Stimulated activated CD8-positive, alpha-beta memory T cell treated with anti-CD3 and anti-CD28 coated beads, Interleukin-12 subunit alpha, Interleukin-12 subunit beta, amount 100 ng/mL, for 1 hour (primary cell): Measurements from ENCODE around the gene VEPH1.

Experiments
- DNase-seq: peaks from one replicate; pipeline ENCODE4 v3.0.0-alpha.2; 2020; ENCODE audit warnings: low read depth

The VEPH1 gene

DNA sequence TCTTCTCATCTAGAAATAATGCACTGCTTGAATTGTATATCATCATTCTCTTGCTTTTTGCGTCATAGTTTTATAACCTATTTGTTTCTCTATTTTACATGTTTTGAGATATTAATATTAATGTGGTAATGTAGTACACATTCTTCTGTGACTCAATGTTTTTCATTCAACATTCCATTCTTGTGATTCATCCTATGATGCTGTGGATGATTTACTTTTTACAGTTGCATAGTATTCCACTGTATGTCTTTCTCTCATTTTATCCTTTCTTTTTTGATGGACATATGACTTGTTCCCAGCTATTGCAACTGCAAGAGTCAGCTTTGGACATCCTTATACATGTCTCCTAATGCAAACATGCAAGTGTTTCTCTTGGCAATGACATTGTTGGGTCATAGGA is 20.6 kb upstream of the VEPH1 start:
- no peak for DNase-seq

DNA sequence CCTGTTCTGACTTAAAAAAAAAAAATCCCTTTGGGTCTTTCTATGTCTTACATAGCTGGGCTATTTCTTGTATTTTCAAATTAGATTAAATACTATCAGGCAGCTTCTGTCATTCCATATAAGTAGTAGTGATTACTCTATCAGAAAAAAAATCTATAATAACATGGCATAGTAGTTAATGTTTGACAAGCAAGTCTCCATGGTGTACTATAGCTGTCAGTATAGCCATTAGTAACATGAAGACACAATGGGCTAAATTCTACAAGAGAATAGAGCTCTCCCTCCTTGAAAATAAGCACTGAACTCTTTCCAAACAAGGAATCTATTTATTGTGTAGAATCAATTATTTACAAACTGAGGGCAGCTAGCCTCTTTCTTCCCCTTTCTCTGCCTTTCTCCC is 19.4 kb upstream of the VEPH1 start:
- no peak for DNase-seq

GRCh38 chr3:157520485-157521150 is 17.4 kb upstream of the VEPH1 start:
- no peak for DNase-seq

DNA sequence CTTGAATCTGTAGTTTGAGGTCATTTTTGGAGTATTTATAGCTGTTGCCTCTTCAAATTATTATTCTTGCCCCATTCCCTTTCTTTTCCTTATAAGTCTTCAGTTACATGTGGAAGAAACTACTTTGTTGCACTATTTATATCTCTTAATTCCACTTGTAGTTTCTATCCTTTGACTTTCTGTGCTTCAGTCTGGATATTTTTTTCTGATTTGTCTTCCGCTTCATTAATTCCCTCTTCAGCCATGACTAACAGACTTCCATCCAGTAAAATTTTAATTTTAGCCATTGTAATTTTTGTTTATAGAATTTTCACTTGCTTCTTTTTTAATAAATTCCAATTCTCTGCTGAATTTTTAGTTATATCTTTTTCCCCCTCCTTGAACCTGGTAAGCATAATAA is 15.7 kb upstream of the VEPH1 start:
- no peak for DNase-seq

GRCh38 chr3:157516928-157517327 is 13.7 kb upstream of the VEPH1 start:
- no peak for DNase-seq

GRCh38 chr3:157515398-157515797 is 12.2 kb upstream of the VEPH1 start:
- DNase-seq = no peak

- DNase-seq = no peak
These were observed 11.2 kb upstream of the VEPH1 start for GRCh38 chr3:157514371-157514895.

DNA sequence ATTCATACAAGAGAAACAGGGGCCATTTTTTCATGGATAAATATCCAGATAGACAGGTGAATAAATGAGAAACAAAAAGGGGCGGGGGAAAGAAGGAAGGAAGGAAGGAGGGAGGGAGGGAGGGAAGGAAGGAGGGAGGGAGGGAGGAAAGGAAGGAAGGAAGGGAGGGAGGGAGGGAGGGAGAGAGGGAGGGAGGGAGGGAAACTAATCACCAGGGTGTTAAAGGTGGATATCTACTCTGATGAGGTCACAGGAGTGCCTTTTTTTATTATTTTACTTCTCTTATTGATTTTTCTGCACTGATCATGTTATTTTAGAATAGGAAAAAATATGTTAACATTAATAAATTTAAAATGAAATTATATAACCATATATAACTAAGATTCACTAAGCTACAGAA is 10.4 kb upstream of the VEPH1 start:
- no peak for DNase-seq

DNA sequence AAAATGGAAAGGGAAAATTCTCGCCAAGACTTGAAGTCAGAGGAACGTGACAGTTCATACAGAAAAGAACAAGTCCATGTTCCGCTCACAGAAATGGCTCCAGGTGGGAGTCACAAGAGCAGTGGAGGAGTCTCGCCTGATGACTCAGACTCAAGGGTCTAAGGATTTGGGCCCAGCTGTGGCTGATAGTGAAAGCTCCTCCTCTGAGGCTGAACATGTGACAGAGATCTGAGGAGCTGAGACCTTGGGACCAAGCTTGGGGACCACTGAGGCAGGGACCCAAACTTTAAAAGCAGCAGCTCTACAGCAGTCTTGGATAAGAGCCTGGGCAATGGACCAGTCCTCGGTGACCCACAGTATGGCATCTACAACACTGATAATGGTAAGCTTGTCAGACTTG is 9.3 kb upstream of the VEPH1 start:
- DNase-seq = no peak

DNA sequence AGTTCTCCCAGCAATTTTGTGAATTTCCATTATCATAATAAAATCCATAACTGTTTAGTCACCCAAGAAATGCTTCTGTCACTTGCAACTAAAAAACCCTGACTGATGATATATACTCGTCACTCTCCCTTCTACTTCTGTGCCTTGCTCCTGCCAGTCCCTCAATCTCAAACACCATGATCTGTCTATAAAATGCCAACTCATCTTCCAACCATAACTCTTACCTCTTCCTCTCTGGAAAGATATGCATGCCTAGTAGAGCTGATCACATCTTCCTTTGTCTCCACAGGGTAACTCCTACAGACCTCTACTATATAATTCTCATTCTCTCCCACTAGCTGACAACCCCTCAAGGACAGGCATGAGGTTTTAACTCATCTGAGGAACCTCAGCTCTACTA is 5.2 kb upstream of the VEPH1 start:
- no peak for DNase-seq

- no peak for DNase-seq
These were observed 1.4 kb downstream of the VEPH1 start for GRCh38 chr3:157501863-157502262.

DNA sequence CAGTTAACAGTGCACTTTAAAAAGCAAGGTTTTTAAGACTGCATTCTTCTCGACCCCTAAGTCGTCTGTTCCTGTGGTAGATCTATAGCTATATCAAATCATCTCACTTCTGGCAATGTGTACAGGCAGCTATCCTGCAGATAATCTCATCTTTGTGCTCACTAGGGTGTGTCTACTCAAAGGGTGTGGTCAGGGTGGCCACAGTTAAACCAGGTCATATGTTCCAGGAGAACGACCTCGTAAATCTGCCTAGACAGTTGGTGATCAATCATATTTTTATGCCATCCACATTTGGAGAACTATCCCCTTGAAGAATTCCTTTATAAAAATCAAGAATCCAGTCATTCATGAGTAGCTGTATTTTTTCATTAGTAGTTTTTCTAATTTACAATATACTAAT is 3.0 kb downstream of the VEPH1 start:
- DNase-seq = no peak

- no peak for DNase-seq
These were observed 3.8 kb downstream of the VEPH1 start for GRCh38 chr3:157499342-157499963.

DNA sequence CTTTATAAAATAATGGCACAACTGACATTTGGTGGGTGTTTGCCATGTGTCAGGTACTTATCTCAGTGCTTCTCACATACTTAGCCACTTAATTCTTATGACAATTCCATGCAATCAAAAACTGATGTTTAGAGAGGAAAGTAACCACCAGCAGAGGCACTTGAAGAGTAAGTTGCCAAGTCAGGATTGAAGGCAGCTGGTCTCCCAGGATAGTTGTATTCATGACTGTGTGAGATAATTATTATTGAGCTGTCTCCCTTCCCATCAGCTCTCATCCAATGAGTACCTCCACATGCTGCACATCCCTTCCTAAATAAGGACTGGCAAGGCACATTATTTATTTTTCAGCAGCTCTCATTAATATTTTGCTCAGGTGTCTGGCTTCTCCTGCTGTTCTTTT is 4.8 kb downstream of the VEPH1 start:
- no peak for DNase-seq

DNA sequence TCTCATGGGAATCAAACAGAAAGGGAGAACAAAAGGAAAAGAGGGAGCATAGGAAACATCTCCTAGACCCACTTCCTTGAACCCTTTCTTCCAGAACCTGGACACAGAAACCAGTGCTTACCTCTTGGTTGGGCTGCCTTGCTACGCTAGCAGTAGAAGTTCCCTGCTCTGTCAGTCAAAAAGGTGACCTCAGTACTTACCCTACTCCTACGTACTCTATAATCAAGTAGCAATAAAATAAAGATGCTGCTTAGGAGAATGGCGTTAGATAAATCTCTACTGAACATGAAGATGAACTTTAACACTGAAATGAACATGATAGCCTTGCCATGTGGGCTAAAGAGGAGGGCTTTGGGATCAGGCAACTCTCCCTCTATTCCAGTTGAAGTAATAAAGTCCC is 7.4 kb downstream of the VEPH1 start:
- no peak for DNase-seq

DNA sequence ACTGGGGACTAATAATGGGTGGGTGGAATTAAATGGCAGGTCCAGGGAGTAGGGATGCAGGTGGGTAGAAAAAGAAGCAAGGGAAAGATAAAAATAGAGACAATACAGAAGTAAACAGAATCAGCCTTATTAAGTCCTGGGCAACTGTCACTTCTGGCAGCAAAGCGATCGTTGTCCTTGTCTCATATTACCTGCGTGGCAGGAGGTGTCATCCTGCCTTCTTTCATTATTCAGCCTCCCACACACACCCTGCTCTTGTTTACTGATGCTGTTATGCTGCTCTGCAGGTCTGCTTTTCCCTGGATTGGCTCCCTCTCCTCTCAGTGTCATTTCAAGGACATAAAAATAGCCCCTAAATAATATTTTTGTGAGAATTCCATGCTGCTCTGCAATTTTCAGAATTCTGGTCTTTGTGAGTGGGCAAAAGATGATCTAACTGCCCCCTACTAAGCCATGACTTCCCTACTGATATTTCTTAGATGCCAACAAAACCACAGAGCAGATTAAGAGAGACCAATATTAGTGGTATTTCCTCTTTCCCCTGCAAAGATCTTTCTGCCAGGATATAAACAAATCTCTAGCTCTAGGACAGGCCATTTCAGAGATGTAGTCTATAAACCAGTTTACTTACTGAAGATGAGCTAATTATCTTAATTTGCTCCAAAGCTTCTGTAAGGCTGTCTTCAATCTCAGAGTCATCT is 8.5 kb downstream of the VEPH1 start:
- no peak for DNase-seq

DNA sequence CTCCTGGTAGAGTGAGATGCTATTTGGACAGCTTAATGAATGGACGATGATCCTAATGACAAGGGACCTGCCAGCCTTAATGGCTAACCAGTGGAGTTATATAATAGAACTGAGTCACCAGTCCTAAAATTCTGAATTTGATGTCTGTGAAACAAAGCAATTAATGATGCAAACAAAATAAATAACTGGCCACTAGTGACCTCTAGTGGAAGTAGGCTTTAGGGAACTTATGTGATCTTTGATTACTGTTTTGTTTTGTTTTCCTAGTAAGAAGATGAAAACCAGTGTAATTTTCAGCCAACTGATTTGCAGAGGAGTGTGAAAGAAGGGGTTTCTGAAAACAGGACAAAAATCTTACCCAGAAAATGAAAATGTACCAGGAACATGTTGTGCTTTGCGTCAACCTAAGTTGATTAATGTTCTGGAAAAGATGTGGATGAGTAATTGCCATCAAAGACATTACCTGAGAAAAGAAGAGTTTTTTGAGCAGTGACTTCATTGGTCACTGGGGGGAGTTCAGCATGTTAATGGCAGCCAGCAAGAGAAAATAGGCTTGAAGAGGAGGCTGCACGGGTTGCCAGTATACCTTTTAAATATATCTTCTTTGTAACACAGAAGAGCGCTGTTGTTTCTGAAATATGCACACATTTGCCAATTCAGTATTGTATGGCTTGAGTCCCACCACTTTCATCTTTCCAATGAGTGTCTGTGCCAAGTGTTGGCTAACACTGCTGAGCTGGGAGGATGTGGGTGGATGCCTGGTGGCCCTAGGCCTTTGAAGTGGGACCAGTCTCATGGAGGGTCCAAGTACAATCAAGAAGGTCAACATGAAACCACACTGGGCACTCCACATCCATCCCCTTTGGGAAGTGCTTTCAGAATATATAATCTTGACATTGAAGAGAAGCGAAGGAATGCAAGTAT is 9.3 kb downstream of the VEPH1 start:
- DNase-seq = no peak

- DNase-seq = no peak
These were observed 12.1 kb downstream of the VEPH1 start for GRCh38 chr3:157491136-157491535.

- DNase-seq = no peak
These were observed 15.1 kb downstream of the VEPH1 start for GRCh38 chr3:157488144-157488543.

- DNase-seq = no peak
These were observed 15.9 kb downstream of the VEPH1 start for GRCh38 chr3:157487339-157487738.

- DNase-seq = no peak
These were observed 23.6 kb downstream of the VEPH1 start for GRCh38 chr3:157479464-157480243.
